ENCODE results near the gene FARS2. TPM values are rescaled to one million over a fixed set of nuclear protein-coding genes. Genes with fewer than 3 reads are reported as not detected.

Gene FARS2
- total RNA-seq, 1 experiment from 2014 or later, result 17.8 TPM

GRCh38 chr6:5256952-5257351 lies 4.4 kb upstream of the FARS2 start:
- intact Hi-C loops (cut with micrococcal nuclease; ENCODE audit: unreplicated experiment), result loop anchor here (10.0 kb wide), 1 partner anchor 112 kb away; no protein-coding TSS in a partner anchor
- H3K27ac ChIP-seq (ENCODE audit: low read depth, low read length, poor library complexity, severe bottlenecking), result no peak overlapping the region
- ChIA-PET POLR2A (ENCODE audit: low non-redundant PET) (no interaction called here), CTCF (no interaction called here)
- peaks cover 7% of the 10 kb centered on the region for H3K4me1 ChIP-seq (ENCODE audit: insufficient read depth, low read length, poor library complexity, severe bottlenecking)
- H3K27me3 ChIP-seq (replicated peaks; ENCODE audit: insufficient read depth, low read depth, low read length, poor library complexity), result no peaks in the 10 kb centered on the region
- TF ChIP-seq CTCF (conservative IDR thresholded peaks at IDR 0.05; ENCODE audit: low read depth, low read length) (no peak), EZH2 (IDR thresholded peaks at IDR 0.05; ENCODE audit: borderline replicate concordance, low read depth, low read length, poor library complexity, severe bottlenecking) (no peak)
- H3K36me3 ChIP-seq (ENCODE audit: insufficient read depth, low read length, poor library complexity, severe bottlenecking), result no peaks in the 10 kb centered on the region
- no peak for DNase-seq (ENCODE audit: low spot score)
- BruUV-seq (replicated peaks), result no TSS peak
- H3K9me3 ChIP-seq (ENCODE audit: low read depth, low read length, poor library complexity, severe bottlenecking), result no peaks in the 10 kb centered on the region
- no peak overlapping the region for H3K4me3 ChIP-seq (ENCODE audit: low read depth, low read length, poor library complexity, severe bottlenecking)

- intact Hi-C loops (cut with micrococcal nuclease; ENCODE audit: unreplicated experiment), result loop anchor here (10.0 kb wide), 1 partner anchor 113 kb away; no protein-coding TSS in a partner anchor
- CTCF ChIA-PET, result no interaction called here
Measured at GRCh38 chr6:5257400-5257799, 3.9 kb upstream of the FARS2 start.

GRCh38 chr6:5259428-5259827 lies 1.9 kb upstream of the FARS2 start:
- H3K27ac ChIP-seq (ENCODE audit: low read depth, low read length, poor library complexity, severe bottlenecking), result no peak overlapping the region
- H3K4me3 ChIP-seq (ENCODE audit: low read depth, low read length, poor library complexity, severe bottlenecking), result peak overlapping the region; percentile 71
- H3K36me3 ChIP-seq (ENCODE audit: insufficient read depth, low read length, poor library complexity, severe bottlenecking), result no peaks in the 10 kb centered on the region
- H3K27me3 ChIP-seq (replicated peaks; ENCODE audit: insufficient read depth, low read depth, low read length, poor library complexity), result no peaks in the 10 kb centered on the region
- TF ChIP-seq EZH2 (IDR thresholded peaks at IDR 0.05; ENCODE audit: borderline replicate concordance, low read depth, low read length, poor library complexity, severe bottlenecking) (no peak), CTCF (conservative IDR thresholded peaks at IDR 0.05; ENCODE audit: low read depth, low read length) (no peak)
- DNase-seq (ENCODE audit: low spot score), result no peak
- CTCF ChIA-PET, result no interaction called here
- BruUV-seq (replicated peaks), result no TSS peak
- intact Hi-C loops (cut with micrococcal nuclease; ENCODE audit: unreplicated experiment), result loop anchor here (10.0 kb wide), 1 partner anchor 115 kb away; no protein-coding TSS in a partner anchor
- H3K4me1 ChIP-seq (ENCODE audit: insufficient read depth, low read length, poor library complexity, severe bottlenecking), result peaks cover 16% of the 10 kb centered on the region
- no peaks in the 10 kb centered on the region for H3K9me3 ChIP-seq (ENCODE audit: low read depth, low read length, poor library complexity, severe bottlenecking)
- POLR2A ChIA-PET (ENCODE audit: low non-redundant PET), result no interaction called here

More at GRCh38 chr6:5257400-5257799, 3.9 kb upstream of the FARS2 start:
- Histone ChIP-seq H3K9me3 (ENCODE audit: low read depth, low read length, poor library complexity, severe bottlenecking) (no peaks in the 10 kb centered on the region), H3K4me3 (ENCODE audit: low read depth, low read length, poor library complexity, severe bottlenecking) (no peak overlapping the region), H3K4me1 (ENCODE audit: insufficient read depth, low read length, poor library complexity, severe bottlenecking) (peaks cover 8% of the 10 kb centered on the region), H3K27me3 (replicated peaks; ENCODE audit: insufficient read depth, low read depth, low read length, poor library complexity) (no peaks in the 10 kb centered on the region), H3K27ac (ENCODE audit: low read depth, low read length, poor library complexity, severe bottlenecking) (no peak overlapping the region), H3K36me3 (ENCODE audit: insufficient read depth, low read length, poor library complexity, severe bottlenecking) (no peaks in the 10 kb centered on the region)
- POLR2A ChIA-PET (ENCODE audit: low non-redundant PET), result no interaction called here
- TF ChIP-seq CTCF (conservative IDR thresholded peaks at IDR 0.05; ENCODE audit: low read depth, low read length), result no peak
- no peak for TF ChIP-seq EZH2 (IDR thresholded peaks at IDR 0.05; ENCODE audit: borderline replicate concordance, low read depth, low read length, poor library complexity, severe bottlenecking)
- DNase-seq (ENCODE audit: low spot score), result no peak
- no TSS peak for BruUV-seq (replicated peaks)

Measured in A673 (cell line).